CD8-positive, alpha-beta memory T cell (primary cell): ENCODE data around the gene CCDC92B. TPM values are rescaled to one million over a fixed set of nuclear protein-coding genes. Genes with fewer than 3 reads are reported as not detected.
A peak's percentile ranks its signal among the peaks of the same experiment; 100 is the strongest.
"Not testable (repeated sequence)": the region's sequence is repeated elsewhere in the genome, so short reads cannot be mapped to it uniquely, and the experiment has no call there.

Experiments used
- CTCF ChIA-PET: fragments of 350-600 bp; sonication (Branson Sonifier 250); formaldehyde crosslinking; loops from one replicate; lab custom pipeline; 2021; ENCODE audit warnings: antibody characterized with exemption; lab: Charles Lee
- POLR2A ChIA-PET: fragments of 350-600 bp; sonication (Branson Sonifier 250); formaldehyde crosslinking; loops from one replicate; lab custom pipeline; 2021; ENCODE audit warnings: antibody characterized with exemption; lab: Charles Lee
- DNase-seq, 5 donors: peaks; one replicate each; pipeline versions ENCODE4 v3.0.0 to v3.0.0-alpha.2; 2020 to 2022; ENCODE audit warnings: mixed read lengths in 1 of 5
- H3K27ac ChIP-seq: one replicate; pipeline ENCODE4 v1.7.0; 2013; ENCODE audit warnings: low read depth, mild to moderate bottlenecking, low read length, moderate library complexity
- H3K27me3 ChIP-seq: 2 replicates; pipeline ENCODE4 v1.7.0; 2013; ENCODE audit warnings: low read length, mild to moderate bottlenecking; ENCODE audit not compliant: insufficient read depth, poor library complexity, severe bottlenecking
- H3K36me3 ChIP-seq: 2 replicates; pipeline ENCODE4 v1.7.0; 2013; ENCODE audit warnings: mild to moderate bottlenecking, low read length, moderate library complexity; ENCODE audit not compliant: insufficient read depth
- H3K4me1 ChIP-seq: 2 replicates; pipeline ENCODE4 v1.7.0; 2013; ENCODE audit warnings: mild to moderate bottlenecking, low read length, moderate library complexity; ENCODE audit not compliant: insufficient read depth
- H3K4me3 ChIP-seq: 2 replicates; pipeline ENCODE4 v1.7.0; 2013; ENCODE audit warnings: mild to moderate bottlenecking, low read length
- H3K9me3 ChIP-seq: 2 replicates; pipeline ENCODE4 v1.7.0; 2013; ENCODE audit warnings: mild to moderate bottlenecking, low read length
- H3K27ac Mint-ChIP-seq, 8 donors: one replicate each; pipeline ENCODE4 v1.8.0; 2020 to 2021; ENCODE audit warnings: mixed read lengths in 8 of 8, mild to moderate bottlenecking in 6 of 8, inconsistent platforms in 3 of 8, moderate library complexity in 3 of 8
- H3K27me3 Mint-ChIP-seq, 2 donors: one replicate each; pipeline ENCODE4 v1.8.0; 2020 to 2021; ENCODE audit warnings: mixed read lengths in 2 of 2, mild to moderate bottlenecking in 1 of 2, moderate library complexity in 1 of 2
- H3K36me3 Mint-ChIP-seq, 3 donors: one replicate each; pipeline ENCODE4 v1.8.0; 2020 to 2021; ENCODE audit warnings: mixed read lengths in 3 of 3, inconsistent platforms in 1 of 3, mild to moderate bottlenecking in 1 of 3
- H3K4me1 Mint-ChIP-seq, 3 donors: one replicate each; pipeline ENCODE4 v1.8.0; 2020 to 2021; ENCODE audit warnings: mixed read lengths in 3 of 3, inconsistent platforms in 1 of 3, mild to moderate bottlenecking in 1 of 3
- H3K4me3 Mint-ChIP-seq, 7 donors: one replicate each; pipeline ENCODE4 v1.8.0; 2020 to 2021; ENCODE audit warnings: mixed read lengths in 7 of 7, mild to moderate bottlenecking in 6 of 7, moderate library complexity in 4 of 7, inconsistent platforms in 2 of 7
- H3K9me3 Mint-ChIP-seq, 5 donors: one replicate each; pipeline ENCODE4 v1.8.0; 2020 to 2022; ENCODE audit warnings: mixed read lengths in 5 of 5, mild to moderate bottlenecking in 3 of 5, moderate library complexity in 2 of 5, inconsistent platforms in 1 of 5
- polyA plus RNA-seq: library from polyadenylated mRNA; unstranded; fragments of 300-500 nt; fragmentation: Illumina TruSeq; gene quantifications from one replicate; pipeline ENCODE4 v1.2.3, GENCODE V29; 2021
- total RNA-seq, 2 experiments: library from RNA; stranded (reverse); gene quantifications; one replicate each; pipeline ENCODE4 v1.2.3, GENCODE V29; 2021

Gene CCDC92B
- total and polyA plus RNA-seq, 3 experiments from 2014 or later, result 0.07 TPM; not detected in 2

- Histone ChIP-seq H3K4me1 (peaks cover 9% of the 10 kb centered on the region), H3K27ac (no peak overlapping the region), H3K27me3 (no peaks in the 10 kb centered on the region), H3K9me3 (no peaks in the 10 kb centered on the region), H3K4me3 (no peak overlapping the region), H3K36me3 (no peaks in the 10 kb centered on the region)
- no peak overlapping the region for H3K4me3 Mint-ChIP-seq
- no peaks in the 10 kb centered on the region for H3K9me3 Mint-ChIP-seq
- H3K36me3 Mint-ChIP-seq, result no peaks in the 10 kb centered on the region
- H3K27ac Mint-ChIP-seq, result peak overlapping the region in 1 of 8 donors; percentile 54
- no peak for DNase-seq
- H3K4me1 Mint-ChIP-seq, result peaks cover 6 to 13% (median 7%) of the 10 kb centered on the region in 3 donors
- ChIA-PET CTCF (interaction anchor here (1.4 to 5.2 kb wide), 5 partner anchors 11 to 228 kb away, joined by 3 to 28 read pairs (median 9); partner anchors contain the start of gene RAP1GAP2), POLR2A (no interaction called here)
- H3K27me3 Mint-ChIP-seq, result peaks cover 0 to 5% of the 10 kb centered on the region in 2 donors
Measured at GRCh38 chr17:2784864-2785263, 35.4 kb upstream of the CCDC92B start.

- Mint-ChIP-seq H3K4me3 (peak overlapping the region in 1 of 7 donors; percentile 16), H3K36me3 (no peaks in the 10 kb centered on the region)
Measured at GRCh38 chr17:2783310-2784030, 34.0 kb upstream of the CCDC92B start.

GRCh38 chr17:2782055-2782454 lies 32.6 kb upstream of the CCDC92B start:
- no peak overlapping the region for H3K4me3 ChIP-seq
- no peak overlapping the region for H3K27ac ChIP-seq
- Mint-ChIP-seq H3K9me3 (no peaks in the 10 kb centered on the region), H3K27me3 (peaks cover 10 to 13% of the 10 kb centered on the region in 2 donors), H3K36me3 (no peaks in the 10 kb centered on the region), H3K4me1 (peaks cover 5 to 13% (median 5%) of the 10 kb centered on the region in 3 donors), H3K27ac (no peak overlapping the region), H3K4me3 (no peak overlapping the region)
- H3K27me3 ChIP-seq, result peaks cover 11% of the 10 kb centered on the region
- H3K9me3 ChIP-seq, result no peaks in the 10 kb centered on the region
- no peaks in the 10 kb centered on the region for H3K36me3 ChIP-seq
- peaks cover 10% of the 10 kb centered on the region for H3K4me1 ChIP-seq
- CTCF ChIA-PET, result interaction anchor here (0.6 to 1.5 kb wide), 2 partner anchors 9 to 32 kb away, joined by 3 to 5 read pairs; no protein-coding TSS in a partner anchor
- POLR2A ChIA-PET, result no interaction called here
- DNase-seq, result no peak

More at GRCh38 chr17:2783310-2784030, 34.0 kb upstream of the CCDC92B start:
- Histone ChIP-seq H3K4me1 (peaks cover 9% of the 10 kb centered on the region), H3K36me3 (no peaks in the 10 kb centered on the region), H3K27me3 (peaks cover 6% of the 10 kb centered on the region), H3K27ac (no peak overlapping the region), H3K4me3 (no peak overlapping the region), H3K9me3 (no peaks in the 10 kb centered on the region)
- Mint-ChIP-seq H3K27ac (no peak overlapping the region), H3K9me3 (no peaks in the 10 kb centered on the region), H3K4me1 (peaks cover 4 to 17% (median 4%) of the 10 kb centered on the region in 3 donors), H3K27me3 (peaks cover 4 to 5% of the 10 kb centered on the region in 2 donors)
- CTCF ChIA-PET, result interaction anchor here (0.9 to 5.2 kb wide), 4 partner anchors 15 to 229 kb away, joined by 3 to 28 read pairs (median 4); no protein-coding TSS in a partner anchor
- POLR2A ChIA-PET, result no interaction called here
- no peak for DNase-seq

- H3K27ac ChIP-seq, H3K9me3 Mint-ChIP-seq, H3K4me3 ChIP-seq, POLR2A ChIA-PET, H3K36me3 Mint-ChIP-seq, DNase-seq, H3K27ac Mint-ChIP-seq, H3K9me3 ChIP-seq, H3K36me3 ChIP-seq: not testable (repeated sequence)
- CTCF ChIA-PET, result interaction anchor here (1.5 kb wide), 1 partner anchor 32 kb away, joined by 5 read pairs; no protein-coding TSS in a partner anchor
- Mint-ChIP-seq H3K27me3 (peaks cover 13 to 16% of the 10 kb centered on the region in 2 donors), H3K4me3 (peak overlapping the region in 2 of 7 donors; percentile 2 to 27), H3K4me1 (peaks cover 7 to 13% (median 9%) of the 10 kb centered on the region in 3 donors)
- H3K27me3 ChIP-seq, result peaks cover 15% of the 10 kb centered on the region
- peaks cover 11% of the 10 kb centered on the region for H3K4me1 ChIP-seq
Measured at GRCh38 chr17:2781598-2781997, 32.1 kb upstream of the CCDC92B start.

- CTCF ChIA-PET, result interaction anchor here (1.3 kb wide), 1 partner anchor 35 kb away, joined by 3 read pairs; no protein-coding TSS in a partner anchor
- H3K4me3 Mint-ChIP-seq, result no peak overlapping the region
- DNase-seq, result no peak
- H3K27ac ChIP-seq, result no peak overlapping the region
- H3K4me3 ChIP-seq, result no peak overlapping the region
- H3K27me3 ChIP-seq, result peaks cover 17% of the 10 kb centered on the region
- H3K36me3 Mint-ChIP-seq, result no peaks in the 10 kb centered on the region
- POLR2A ChIA-PET, result no interaction called here
- no peaks in the 10 kb centered on the region for H3K36me3 ChIP-seq
- H3K9me3 ChIP-seq, result no peaks in the 10 kb centered on the region
- H3K9me3 Mint-ChIP-seq, result no peaks in the 10 kb centered on the region
- H3K4me1 Mint-ChIP-seq, result peaks cover 5 to 13% (median 7%) of the 10 kb centered on the region in 3 donors
- H3K27ac Mint-ChIP-seq, result no peak overlapping the region
- peaks cover 14 to 16% of the 10 kb centered on the region in 2 donors for H3K27me3 Mint-ChIP-seq
- H3K4me1 ChIP-seq, result peaks cover 5% of the 10 kb centered on the region
Measured at GRCh38 chr17:2780931-2781454, 31.5 kb upstream of the CCDC92B start.

- Histone ChIP-seq H3K27me3 (peaks cover 22% of the 10 kb centered on the region), H3K36me3 (no peaks in the 10 kb centered on the region), H3K4me1 (peaks cover 3% of the 10 kb centered on the region), H3K4me3 (no peak overlapping the region), H3K9me3 (no peaks in the 10 kb centered on the region), H3K27ac (no peak overlapping the region)
- ChIA-PET CTCF (interaction anchor here (1.3 kb wide), 1 partner anchor 36 kb away, joined by 3 read pairs; no protein-coding TSS in a partner anchor), POLR2A (no interaction called here)
- Mint-ChIP-seq H3K4me3 (no peak overlapping the region), H3K27me3 (peaks cover 21% of the 10 kb centered on the region in 2 donors), H3K9me3 (no peaks in the 10 kb centered on the region), H3K4me1 (peaks cover 5 to 13% (median 11%) of the 10 kb centered on the region in 3 donors), H3K27ac (no peak overlapping the region), H3K36me3 (no peaks in the 10 kb centered on the region)
- no peak for DNase-seq
Measured at GRCh38 chr17:2780256-2780655, 30.8 kb upstream of the CCDC92B start.

- Histone ChIP-seq H3K4me3 (no peak overlapping the region), H3K4me1 (peaks cover 3% of the 10 kb centered on the region), H3K36me3 (no peaks in the 10 kb centered on the region), H3K27me3 (peaks cover 22% of the 10 kb centered on the region), H3K27ac (no peak overlapping the region), H3K9me3 (no peaks in the 10 kb centered on the region)
- Mint-ChIP-seq H3K4me3 (peak overlapping the region in 2 of 7 donors; percentile 20 to 37), H3K27ac (no peak overlapping the region), H3K9me3 (peaks cover 0 to 2% (median 0%) of the 10 kb centered on the region in 5 donors), H3K27me3 (peaks cover 25 to 28% of the 10 kb centered on the region in 2 donors), H3K4me1 (peaks cover 5 to 15% (median 13%) of the 10 kb centered on the region in 3 donors), H3K36me3 (no peaks in the 10 kb centered on the region)
- CTCF ChIA-PET, result interaction anchor here (1.5 kb wide), 1 partner anchor 57 kb away, joined by 4 read pairs; no protein-coding TSS in a partner anchor
- DNase-seq, result no peak
- POLR2A ChIA-PET, result no interaction called here
Measured at GRCh38 chr17:2779545-2779944, 30.1 kb upstream of the CCDC92B start.
